ENCODE results near the gene KRT6B. TPM values are rescaled to one million over a fixed set of nuclear protein-coding genes. Genes with fewer than 3 reads are reported as not detected.
"Not testable (repeated sequence)": the region's sequence is repeated elsewhere in the genome, so short reads cannot be mapped to it uniquely, and the experiment has no call there.

KRT6B gene
- total and polyA plus RNA-seq, 2 donors: not detected

DNA sequence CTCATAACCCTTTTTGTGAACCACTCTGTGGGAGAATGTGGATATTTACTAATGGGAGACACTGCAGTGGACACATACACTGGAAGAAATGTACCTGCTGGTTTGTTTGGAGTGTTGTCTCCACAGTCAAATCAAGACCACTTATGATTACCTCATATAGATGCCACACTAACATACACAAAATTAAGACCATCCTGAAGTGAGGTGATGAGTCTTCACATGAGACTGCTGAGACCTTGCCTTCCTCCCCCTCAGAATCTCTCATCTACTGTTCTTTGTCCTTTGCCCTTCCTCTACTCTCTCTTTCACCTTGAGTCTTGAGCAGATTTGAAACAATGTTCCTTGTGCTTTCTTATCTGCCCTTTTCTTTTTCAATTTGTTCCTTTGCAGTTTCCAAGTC is 36.8 kb upstream of the KRT6B start:
- H3K36me3 ChIP-seq (ENCODE audit: insufficient read depth): no peaks in the 10 kb centered on the region
- no peak overlapping the region for H3K4me3 ChIP-seq (ENCODE audit: low read depth, low read length)
- DNase-seq (ENCODE audit: extremely low spot score): no peak
- no peak overlapping the region for H3K27ac ChIP-seq (ENCODE audit: low read depth)
- H3K4me1 ChIP-seq (ENCODE audit: insufficient read depth): no peaks in the 10 kb centered on the region

DNA sequence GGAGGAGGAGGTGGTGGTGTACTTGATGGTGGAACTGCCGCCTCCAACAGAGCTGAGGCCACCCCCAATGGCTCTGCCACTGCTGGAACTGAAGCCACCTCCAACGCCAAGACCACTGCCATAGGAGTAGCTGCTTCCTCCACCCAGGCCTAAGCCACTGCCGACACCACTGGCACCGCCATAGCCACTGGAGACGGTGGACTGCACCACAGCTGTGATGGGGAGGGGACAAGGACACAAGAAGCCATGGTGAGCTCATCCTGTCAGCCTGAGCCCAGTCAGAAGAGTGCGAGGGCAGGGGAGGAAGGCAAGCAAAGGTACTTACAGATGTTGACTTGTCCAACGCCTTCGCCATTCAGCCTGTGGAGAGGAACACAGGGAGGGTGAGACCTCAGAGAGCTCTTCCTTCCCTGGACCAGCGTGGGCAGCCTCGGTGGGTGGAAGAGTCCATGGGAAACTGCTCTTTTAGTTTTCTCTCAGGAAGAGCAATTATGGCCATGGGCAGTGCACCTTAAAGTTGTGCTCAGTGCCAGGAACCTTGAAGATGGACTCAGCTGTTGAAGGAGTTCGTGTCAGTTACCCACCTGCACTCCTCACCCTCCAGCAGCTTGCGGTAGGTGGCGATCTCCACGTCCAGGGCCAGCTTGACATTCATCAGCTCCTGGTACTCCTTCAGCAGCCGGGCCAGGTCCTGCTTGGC is 35.9 kb upstream of the KRT6B start:
- H3K4me3 ChIP-seq (ENCODE audit: low read depth, low read length); H3K27ac ChIP-seq (ENCODE audit: low read depth); DNase-seq (ENCODE audit: extremely low spot score); H3K4me1 ChIP-seq (ENCODE audit: insufficient read depth); H3K36me3 ChIP-seq (ENCODE audit: insufficient read depth): not testable (repeated sequence)
- 89% methylated on average over 15 of the region's 15 CpGs for WGBS

DNA sequence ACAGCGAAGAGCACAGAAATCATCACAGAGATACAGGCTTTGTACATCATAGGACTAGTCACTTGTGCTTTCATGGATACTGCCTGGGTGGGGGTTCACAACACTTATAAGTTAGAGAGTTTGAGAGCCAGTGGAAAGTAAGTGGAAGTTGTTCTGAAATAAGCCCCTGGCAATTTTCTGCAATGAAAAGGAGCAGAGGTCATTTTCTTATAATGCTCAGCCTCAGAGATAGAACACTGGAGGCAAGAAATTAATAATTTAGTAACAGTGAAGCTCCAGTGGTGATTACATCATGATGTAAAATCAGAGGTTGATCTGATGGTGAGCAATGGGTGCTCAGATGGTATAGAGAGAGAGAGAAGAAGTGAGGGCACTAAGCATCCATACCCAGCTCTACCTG is 35.3 kb upstream of the KRT6B start:
- Histone ChIP-seq H3K27ac (ENCODE audit: low read depth) (no peak overlapping the region), H3K4me3 (ENCODE audit: low read depth, low read length) (no peak overlapping the region), H3K4me1 (ENCODE audit: insufficient read depth) (no peaks in the 10 kb centered on the region), H3K36me3 (ENCODE audit: insufficient read depth) (no peaks in the 10 kb centered on the region)
- WGBS: 44% methylated on average over 1 of the region's 1 CpG
- no peak for DNase-seq (ENCODE audit: extremely low spot score)

DNA sequence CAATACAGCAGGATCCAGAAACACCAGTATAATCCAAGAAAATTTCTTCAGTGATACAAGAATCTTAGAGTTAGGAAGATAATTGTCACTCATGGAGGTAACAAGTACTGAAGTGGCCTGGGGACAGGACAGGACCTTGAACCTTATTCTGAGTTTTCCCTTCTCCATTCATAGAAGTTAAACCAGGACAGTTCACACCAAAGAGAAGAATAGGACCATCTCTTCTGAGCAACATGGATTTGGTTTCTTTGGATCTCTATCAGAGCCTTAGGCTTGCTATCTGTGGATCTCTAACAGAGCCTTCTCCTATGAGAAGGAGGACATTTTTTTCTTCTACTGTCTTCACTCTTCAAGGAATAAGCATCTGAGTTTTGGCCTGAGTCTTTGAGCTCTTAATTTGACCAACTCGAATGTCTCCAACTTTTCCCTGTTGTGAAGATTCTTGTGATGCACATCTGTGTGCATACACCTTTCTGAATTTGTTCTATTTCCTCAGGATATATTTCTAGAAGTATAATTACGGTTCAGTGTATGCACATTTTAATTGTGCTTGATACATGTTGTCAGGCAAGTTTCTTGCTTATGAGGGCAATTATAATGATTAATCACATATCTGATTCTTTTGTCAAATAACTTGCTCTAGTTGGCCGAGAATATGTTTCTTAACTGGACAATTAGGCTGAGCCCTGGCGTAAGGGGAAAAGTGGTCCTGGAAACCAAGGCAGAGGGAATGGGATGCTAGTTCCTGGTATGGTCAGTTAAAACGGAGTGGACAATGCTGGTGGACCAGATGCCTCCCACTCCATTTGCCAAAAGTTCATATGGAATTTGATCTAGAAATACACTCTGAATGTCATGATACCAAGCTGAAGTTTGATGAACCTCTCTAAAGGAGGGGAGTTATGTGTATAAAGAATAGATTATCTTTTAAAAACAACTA is 34.5 kb upstream of the KRT6B start:
- DNase-seq (ENCODE audit: extremely low spot score): no peak
- Histone ChIP-seq H3K36me3 (ENCODE audit: insufficient read depth) (no peaks in the 10 kb centered on the region), H3K27ac (ENCODE audit: low read depth) (no peak overlapping the region), H3K4me3 (ENCODE audit: low read depth, low read length) (no peak overlapping the region), H3K4me1 (ENCODE audit: insufficient read depth) (no peaks in the 10 kb centered on the region)
- 85% methylated on average over 5 of the region's 5 CpGs for WGBS

DNA sequence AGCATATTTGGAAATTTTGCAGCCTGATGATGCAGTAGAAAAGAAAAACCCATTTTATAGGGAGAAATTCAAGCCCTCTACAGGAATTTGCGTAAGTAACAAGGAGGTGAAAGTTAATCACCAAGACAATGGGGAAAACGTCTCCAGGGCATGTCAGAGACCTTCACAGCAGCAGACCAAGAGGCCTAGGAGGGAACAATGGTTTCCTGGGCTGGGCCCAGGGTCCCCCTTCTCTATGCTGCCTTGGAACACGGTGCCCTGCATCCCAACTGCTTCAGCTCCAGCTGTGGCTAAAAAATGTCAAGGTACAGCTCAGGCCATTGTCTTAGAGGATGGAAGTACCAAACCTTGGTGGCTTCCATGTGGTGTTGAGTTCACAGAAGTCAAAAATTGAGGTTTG is 28.1 kb upstream of the KRT6B start:
- WGBS: 65% methylated on average over 3 of the region's 3 CpGs
- H3K27ac ChIP-seq (ENCODE audit: low read depth): no peak overlapping the region
- no peak overlapping the region for H3K4me3 ChIP-seq (ENCODE audit: low read depth, low read length)
- no peak for DNase-seq (ENCODE audit: extremely low spot score)
- no peaks in the 10 kb centered on the region for H3K4me1 ChIP-seq (ENCODE audit: insufficient read depth)
- H3K36me3 ChIP-seq (ENCODE audit: insufficient read depth): no peaks in the 10 kb centered on the region

DNA sequence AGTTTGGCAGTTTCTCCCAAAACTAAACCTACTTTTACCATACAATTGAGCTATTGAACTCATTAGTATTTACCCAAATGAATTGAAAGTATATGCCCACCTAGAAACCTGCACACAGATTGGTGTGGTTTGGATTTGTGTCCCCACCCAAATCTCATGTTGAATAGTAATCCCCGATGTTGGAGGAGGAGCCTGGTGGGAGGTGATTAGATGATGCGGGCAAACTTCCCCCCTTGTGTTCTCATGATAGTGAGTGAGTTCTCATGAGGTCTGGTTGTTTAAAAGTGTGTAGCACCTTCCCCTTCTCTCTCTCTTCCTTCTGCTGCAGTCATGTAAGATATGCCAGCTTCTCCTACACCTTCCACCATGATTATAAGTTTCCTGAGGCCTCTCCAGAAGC is 25.7 kb upstream of the KRT6B start:
- no peak for DNase-seq (ENCODE audit: extremely low spot score)
- Histone ChIP-seq H3K4me1 (ENCODE audit: insufficient read depth) (no peaks in the 10 kb centered on the region), H3K36me3 (ENCODE audit: insufficient read depth) (no peaks in the 10 kb centered on the region), H3K27ac (ENCODE audit: low read depth) (no peak overlapping the region), H3K4me3 (ENCODE audit: low read depth, low read length) (no peak overlapping the region)
- WGBS: 65% methylated on average over 2 of the region's 2 CpGs

DNA sequence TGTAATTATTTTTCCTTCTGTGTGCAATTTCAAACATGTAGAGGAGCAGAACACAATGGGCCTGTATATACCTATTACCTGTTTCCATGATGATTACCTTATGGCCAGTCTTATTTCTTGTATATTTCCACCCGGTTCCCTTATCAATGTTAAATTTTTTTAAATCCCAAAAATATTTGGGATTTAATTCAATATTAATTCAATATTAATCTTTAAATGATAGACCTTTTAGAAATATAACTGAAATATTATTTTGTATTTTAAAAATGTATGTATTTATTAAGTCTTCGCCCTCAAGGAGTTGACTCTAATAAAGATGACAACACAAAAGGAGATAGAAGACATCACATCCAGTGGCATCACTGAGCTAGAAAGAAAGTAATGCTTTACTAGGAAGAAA is 22.3 kb upstream of the KRT6B start:
- 96% methylated on average over 2 of the region's 2 CpGs for WGBS
- no peaks in the 10 kb centered on the region for H3K36me3 ChIP-seq (ENCODE audit: insufficient read depth)
- H3K4me1 ChIP-seq (ENCODE audit: insufficient read depth): no peaks in the 10 kb centered on the region
- no peak overlapping the region for H3K4me3 ChIP-seq (ENCODE audit: low read depth, low read length)
- no peak for DNase-seq (ENCODE audit: extremely low spot score)
- no peak overlapping the region for H3K27ac ChIP-seq (ENCODE audit: low read depth)

DNA sequence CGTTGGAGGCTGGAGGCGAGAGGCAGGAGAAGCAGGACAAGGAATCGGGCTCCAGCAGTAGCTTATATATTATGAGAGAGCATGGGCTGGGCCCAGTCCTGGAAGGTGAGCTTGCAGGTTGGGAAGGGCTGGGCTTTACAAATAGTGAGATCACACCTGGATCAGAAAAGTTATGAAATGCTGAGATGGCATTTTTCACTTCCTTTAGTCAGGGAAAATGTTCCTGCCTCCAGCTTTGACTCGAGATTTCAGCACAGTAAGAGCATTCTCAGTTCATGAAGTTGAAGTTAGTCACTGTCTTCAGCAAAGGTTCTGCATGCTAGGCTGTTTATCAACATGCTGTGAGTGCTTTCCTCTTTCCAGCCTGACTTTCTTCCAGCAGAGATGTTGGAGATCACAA is 21.8 kb upstream of the KRT6B start, which contains the start of gene KRT6C:
Gene KRT6C, minus strand, starts transcription at position 38 of the 400 bp plus-strand sequence. CDS start 68 bp downstream, outside the sequence.
- H3K4me3 ChIP-seq (ENCODE audit: low read depth, low read length): no peak within 1 kb of the TSS
- H3K27ac ChIP-seq (ENCODE audit: low read depth): no peak within 1 kb of the TSS
- WGBS: 82% methylated on average over 4 of the region's 4 CpGs
- H3K36me3 ChIP-seq (ENCODE audit: insufficient read depth): no peaks in the 10 kb centered on the region
- no peak for DNase-seq (ENCODE audit: extremely low spot score)
- no peaks in the 10 kb centered on the region for H3K4me1 ChIP-seq (ENCODE audit: insufficient read depth)

DNA sequence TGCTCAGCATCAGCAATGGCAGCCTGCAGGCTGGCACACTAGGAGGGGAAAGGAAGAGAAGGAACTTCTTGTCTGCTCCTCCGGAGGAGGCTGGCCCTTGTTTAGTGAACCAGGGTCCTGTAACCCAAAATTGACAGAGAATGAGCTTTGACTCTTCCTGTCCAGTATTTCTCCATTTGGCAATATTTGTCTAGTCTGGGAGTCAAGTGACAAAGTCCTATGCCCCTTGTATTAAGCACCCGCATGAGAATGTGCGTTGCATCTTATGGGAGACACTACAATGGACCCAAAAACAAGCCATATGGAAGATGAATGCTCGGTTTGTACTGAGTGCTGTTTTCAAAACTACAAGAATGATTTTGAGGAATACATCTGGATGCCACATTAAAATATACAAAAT is 17.9 kb upstream of the KRT6B start:
- H3K27ac ChIP-seq (ENCODE audit: low read depth): no peak overlapping the region
- H3K36me3 ChIP-seq (ENCODE audit: insufficient read depth): no peaks in the 10 kb centered on the region
- H3K4me3 ChIP-seq (ENCODE audit: low read depth, low read length): no peak overlapping the region
- whole genome bisulfite sequencing: 84% methylated on average over 4 of the region's 4 CpGs
- no peaks in the 10 kb centered on the region for H3K4me1 ChIP-seq (ENCODE audit: insufficient read depth)
- no peak for DNase-seq (ENCODE audit: extremely low spot score)

DNA sequence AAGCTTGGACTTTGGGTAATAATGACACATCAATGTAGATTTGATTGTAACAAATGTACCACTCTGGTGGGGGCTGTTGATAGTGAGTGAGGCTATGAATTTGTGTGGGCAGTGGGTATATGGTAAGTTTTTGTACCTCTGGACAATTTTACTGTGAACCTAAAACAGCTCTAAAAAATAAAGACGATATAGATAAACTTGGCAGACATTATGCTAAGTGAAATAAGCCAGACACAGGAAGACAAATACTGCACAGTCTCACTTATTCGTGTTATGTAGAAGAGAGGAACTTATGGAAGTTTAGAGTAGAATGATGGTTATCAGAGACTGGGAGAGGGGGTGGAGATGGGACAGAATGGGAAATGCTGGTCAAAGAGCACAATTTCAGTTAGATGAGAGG is 13.0 kb upstream of the KRT6B start:
- H3K36me3 ChIP-seq (ENCODE audit: insufficient read depth): no peaks in the 10 kb centered on the region
- no peak for DNase-seq (ENCODE audit: extremely low spot score)
- no peaks in the 10 kb centered on the region for H3K4me1 ChIP-seq (ENCODE audit: insufficient read depth)
- no peak overlapping the region for H3K4me3 ChIP-seq (ENCODE audit: low read depth, low read length)
- 20% methylated on average over 2 of the region's 2 CpGs for WGBS
- H3K27ac ChIP-seq (ENCODE audit: low read depth): no peak overlapping the region

DNA sequence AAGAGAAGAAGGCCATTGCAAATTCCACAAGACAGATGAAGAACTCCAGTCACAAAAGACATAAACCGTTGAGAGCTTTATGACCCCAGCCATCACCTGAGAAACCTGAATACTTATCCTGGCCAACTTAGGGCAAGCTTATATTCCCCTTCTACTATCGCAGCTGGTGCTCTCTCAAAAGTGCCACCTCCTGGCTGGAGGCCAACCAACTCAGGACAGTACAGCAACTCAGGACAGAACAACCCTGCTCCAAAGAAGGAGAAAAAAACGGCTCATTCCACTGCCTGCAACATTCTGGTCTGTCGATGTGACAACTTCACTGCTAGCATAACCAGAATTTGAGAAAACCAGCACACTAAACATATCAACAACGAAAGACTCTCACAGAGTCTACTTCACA is 9.7 kb upstream of the KRT6B start:
- 66% methylated on average over 5 of the region's 5 CpGs for WGBS

DNA sequence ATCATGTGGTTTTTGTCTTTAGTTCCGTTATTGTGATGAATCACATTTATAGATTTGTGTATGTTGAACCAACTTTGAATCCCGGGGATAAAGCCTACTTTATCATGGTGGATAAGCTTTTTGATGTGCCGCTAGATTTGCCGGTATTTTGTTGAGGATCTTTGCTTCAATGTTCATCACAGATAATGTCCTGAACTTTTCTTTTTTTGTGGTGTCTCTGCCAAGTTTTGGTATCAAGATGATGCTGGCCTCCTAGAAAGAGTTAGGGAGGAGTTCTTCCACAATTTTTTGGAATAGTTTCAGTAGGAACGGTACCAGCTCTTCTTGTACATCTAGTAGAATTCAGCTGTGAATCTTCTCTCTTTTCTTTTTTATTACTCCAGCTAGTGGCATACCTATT is 6.9 kb upstream of the KRT6B start:
- no peak overlapping the region for H3K4me3 ChIP-seq (ENCODE audit: low read depth, low read length)
- no peaks in the 10 kb centered on the region for H3K4me1 ChIP-seq (ENCODE audit: insufficient read depth)
- no peaks in the 10 kb centered on the region for H3K36me3 ChIP-seq (ENCODE audit: insufficient read depth)
- no peak for DNase-seq (ENCODE audit: extremely low spot score)
- no peak overlapping the region for H3K27ac ChIP-seq (ENCODE audit: low read depth)
- WGBS: 51% methylated on average over 5 of the region's 5 CpGs

More for the DNA sequence above, 9.7 kb upstream of the KRT6B start:
- H3K27ac ChIP-seq (ENCODE audit: low read depth): no peak overlapping the region
- no peak overlapping the region for H3K4me3 ChIP-seq (ENCODE audit: low read depth, low read length)
- DNase-seq (ENCODE audit: extremely low spot score): no peak
- no peaks in the 10 kb centered on the region for H3K36me3 ChIP-seq (ENCODE audit: insufficient read depth)
- H3K4me1 ChIP-seq (ENCODE audit: insufficient read depth): no peaks in the 10 kb centered on the region

DNA sequence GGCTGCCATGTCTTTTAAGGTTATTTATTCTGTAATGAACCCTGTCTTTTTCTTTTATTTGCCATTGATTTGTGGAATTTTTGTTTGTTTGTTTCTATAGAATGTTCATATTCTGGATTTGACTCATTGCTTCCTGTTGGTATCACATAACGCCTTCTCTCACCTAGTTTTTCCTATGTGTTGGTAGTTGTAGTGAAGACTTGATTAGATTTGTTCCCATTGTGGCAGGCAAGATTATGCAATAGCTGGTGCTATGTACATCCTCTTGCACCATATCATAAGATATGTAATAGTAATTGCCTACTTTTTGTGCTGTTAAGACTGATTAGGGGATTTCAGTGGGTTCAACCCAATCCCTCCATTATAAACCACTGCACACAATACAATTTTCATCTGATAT is 3.9 kb upstream of the KRT6B start:
- 92% methylated on average over 1 of the region's 1 CpG for WGBS

More for the DNA sequence above, 3.9 kb upstream of the KRT6B start:
- Histone ChIP-seq H3K4me3 (ENCODE audit: low read depth, low read length) (no peak overlapping the region), H3K4me1 (ENCODE audit: insufficient read depth) (no peaks in the 10 kb centered on the region), H3K36me3 (ENCODE audit: insufficient read depth) (no peaks in the 10 kb centered on the region), H3K27ac (ENCODE audit: low read depth) (no peak overlapping the region)
- DNase-seq (ENCODE audit: extremely low spot score): no peak

All from urinary bladder (tissue), 4 donors.